Left lobe of liver (tissue), 2 donors: ENCODE results near the gene AKR7A3. TPM values are rescaled to one million over a fixed set of nuclear protein-coding genes. Genes with fewer than 3 reads are reported as not detected.
"Not testable (repeated sequence)": the region's sequence is repeated elsewhere in the genome, so short reads cannot be mapped to it uniquely, and the experiment has no call there.

Experiments used
- ATAC-seq: fragments of 200-7000 bp; cut with Tn5 transposase; one replicate; pipeline ENCODE4 v1.9.1; 2020; ENCODE audit warnings: mild to moderate bottlenecking, moderate library complexity
- DNase-seq: peaks from one replicate; pipeline ENCODE4 v3.0.0-alpha.2; 2020; ENCODE audit warnings: low spot score
- total RNA-seq: library from RNA; stranded (reverse); gene quantifications from one replicate; pipeline ENCODE4 v1.2.1, GENCODE V29; 2021
- donor health status: DM: no; HTN: no; CAD: no; lungs with moderate emphysema.
- donor health status: DM: no; HTN: yes; CAD: no.

AKR7A3 gene
- total RNA-seq, 1 donor from 2014 or later = 111 TPM

- no peak for ATAC-seq
- no peak for DNase-seq
Measured at GRCh38 chr1:19300211-19300610, 11.6 kb upstream of the AKR7A3 start.

GRCh38 chr1:19294638-19295037 lies 6.1 kb upstream of the AKR7A3 start:
- DNase-seq (no peak), ATAC-seq (no peak)

- DNase-seq (no peak), ATAC-seq (peak; percentile 35)
Measured at GRCh38 chr1:19289244-19289643, 674 bp upstream of the AKR7A3 start.

- peak; percentile 87 for DNase-seq
Measured at GRCh38 chr1:19287436-19288185, 959 bp downstream of the AKR7A3 start.

GRCh38 chr1:19285807-19286206 lies 2.8 kb downstream of the AKR7A3 start:
- peak; percentile 66 for DNase-seq
- ATAC-seq = peak; percentile 35

More at GRCh38 chr1:19287436-19288185, 959 bp downstream of the AKR7A3 start:
- ATAC-seq = peak; percentile 62

GRCh38 chr1:19285366-19285765 lies 3.2 kb downstream of the AKR7A3 start:
- not testable (repeated sequence) for DNase-seq
- ATAC-seq = peak; percentile 16

- no peak for DNase-seq
- ATAC-seq = no peak
Measured at GRCh38 chr1:19284881-19285280, 3.7 kb downstream of the AKR7A3 start.

- ATAC-seq = no peak
- no peak for DNase-seq
Measured at GRCh38 chr1:19283891-19284290, 4.7 kb downstream of the AKR7A3 start.

GRCh38 chr1:19274636-19275035 lies 13.9 kb downstream of the AKR7A3 start:
- DNase-seq (peak; percentile 70), ATAC-seq (peak; percentile 28)

- DNase-seq (peak; percentile 90), ATAC-seq (peak; percentile 79)
Measured at GRCh38 chr1:19273844-19274531, 14.6 kb downstream of the AKR7A3 start.

- peak; percentile 90 for DNase-seq
- peak; percentile 62 for ATAC-seq
Measured at GRCh38 chr1:19273106-19273843, 15.3 kb downstream of the AKR7A3 start.

GRCh38 chr1:19272064-19272463 lies 16.5 kb downstream of the AKR7A3 start:
- no peak for ATAC-seq
- no peak for DNase-seq

GRCh38 chr1:19270343-19270730 lies 18.2 kb downstream of the AKR7A3 start:
- ATAC-seq (peak; percentile 23), DNase-seq (peak; percentile 60)

- not testable (repeated sequence) for DNase-seq
- peak; percentile 23 for ATAC-seq
Measured at GRCh38 chr1:19269427-19270342, 18.9 kb downstream of the AKR7A3 start.

GRCh38 chr1:19268445-19268844 lies 20.1 kb downstream of the AKR7A3 start:
- no peak for DNase-seq

GRCh38 chr1:19262744-19263143 lies 25.8 kb downstream of the AKR7A3 start:
- no peak for ATAC-seq
- DNase-seq = no peak

More at GRCh38 chr1:19268445-19268844, 20.1 kb downstream of the AKR7A3 start:
- no peak for ATAC-seq

- ATAC-seq (no peak), DNase-seq (no peak)
Measured at GRCh38 chr1:19262047-19262446, 26.5 kb downstream of the AKR7A3 start.

GRCh38 chr1:19260211-19261138 lies 28.1 kb downstream of the AKR7A3 start:
- peak; percentile 4 for ATAC-seq
- DNase-seq = no peak

GRCh38 chr1:19258353-19258752 lies 30.2 kb downstream of the AKR7A3 start:
- DNase-seq (no peak), ATAC-seq (no peak)
